NK-92 (cell line): ENCODE results near the gene PRR23E.

Experiments
- DNase-seq: peaks from one replicate; lab custom pipeline; 2025; ENCODE audit not compliant: unreplicated experiment; lab: John Stamatoyannopoulos, UW

Gene PRR23E

GRCh38 chr3:127183931-127184869 is 8.7 kb upstream of the PRR23E start:
- no peak for DNase-seq

- no peak for DNase-seq
These were observed 8.1 kb upstream of the PRR23E start for GRCh38 chr3:127184870-127185216.

GRCh38 chr3:127185268-127185667 is 7.7 kb upstream of the PRR23E start:
- DNase-seq = no peak

GRCh38 chr3:127185962-127186674 is 6.8 kb upstream of the PRR23E start:
- DNase-seq = no peak

- DNase-seq = no peak
These were observed 5.6 kb upstream of the PRR23E start for GRCh38 chr3:127187316-127187715.

- DNase-seq = no peak
These were observed 410 bp downstream of the PRR23E start for GRCh38 chr3:127193341-127193740.

- DNase-seq = no peak
These were observed 844 bp downstream of the PRR23E start for GRCh38 chr3:127193775-127194174.

- DNase-seq = no peak
These were observed 1.8 kb downstream of the PRR23E start for GRCh38 chr3:127194601-127195187.

- no peak for DNase-seq
These were observed 2.5 kb downstream of the PRR23E start for GRCh38 chr3:127195417-127195816.

- no peak for DNase-seq
These were observed 3.1 kb downstream of the PRR23E start for GRCh38 chr3:127196002-127196401.

- no peak for DNase-seq
These were observed 3.8 kb downstream of the PRR23E start for GRCh38 chr3:127196466-127197299.

GRCh38 chr3:127197300-127198189 is 4.6 kb downstream of the PRR23E start:
- no peak for DNase-seq

- DNase-seq = no peak
These were observed 7.3 kb downstream of the PRR23E start for GRCh38 chr3:127200086-127200691.

GRCh38 chr3:127203024-127203423 is 10.1 kb downstream of the PRR23E start:
- DNase-seq = no peak

GRCh38 chr3:127204841-127205582 is 12.1 kb downstream of the PRR23E start:
- DNase-seq = no peak

GRCh38 chr3:127206154-127206553 is 13.2 kb downstream of the PRR23E start:
- no peak for DNase-seq

GRCh38 chr3:127206611-127207516 is 13.9 kb downstream of the PRR23E start:
- DNase-seq = no peak
